Measurements from ENCODE around the gene CSNK1E. TPM values are rescaled to one million over a fixed set of nuclear protein-coding genes. Genes with fewer than 3 reads are reported as not detected.

Gene CSNK1E
- total RNA-seq, 1 donor from 2014 or later = 127 TPM

GRCh38 chr22:38327805-38328204 is 10.6 kb upstream of the CSNK1E start:
- peak; percentile 66 for DNase-seq

- DNase-seq = no peak
Measured at GRCh38 chr22:38327396-38327795, 10.2 kb upstream of the CSNK1E start.

GRCh38 chr22:38325587-38325986 is 8.4 kb upstream of the CSNK1E start:
- DNase-seq = no peak

GRCh38 chr22:38320605-38321402 is 3.6 kb upstream of the CSNK1E start:
- no peak for DNase-seq

- DNase-seq = no peak
Measured at GRCh38 chr22:38318792-38319773, 1.9 kb upstream of the CSNK1E start.

- peak; percentile 92 for DNase-seq
Measured at GRCh38 chr22:38317995-38318715, 922 bp upstream of the CSNK1E start.

- DNase-seq = peak; percentile 67
Measured at GRCh38 chr22:38316364-38317121, 690 bp downstream of the CSNK1E start.

- peak; percentile 29 for DNase-seq
Measured at GRCh38 chr22:38315823-38316363, 1.3 kb downstream of the CSNK1E start.

- peak; percentile 45 for DNase-seq
Measured at GRCh38 chr22:38314933-38315822, 2.1 kb downstream of the CSNK1E start.

- peak; percentile 36 for DNase-seq
Measured at GRCh38 chr22:38314051-38314932, 2.9 kb downstream of the CSNK1E start.

- DNase-seq = peak; percentile 47
Measured at GRCh38 chr22:38313384-38313955, 3.8 kb downstream of the CSNK1E start.

- DNase-seq = no peak
Measured at GRCh38 chr22:38312261-38312800, 4.9 kb downstream of the CSNK1E start.

- DNase-seq = no peak
Measured at GRCh38 chr22:38311323-38311620, 6.0 kb downstream of the CSNK1E start.

- no peak for DNase-seq
Measured at GRCh38 chr22:38310518-38311322, 6.5 kb downstream of the CSNK1E start.

- no peak for DNase-seq
Measured at GRCh38 chr22:38309614-38310517, 7.4 kb downstream of the CSNK1E start.

GRCh38 chr22:38308791-38309498 is 8.3 kb downstream of the CSNK1E start:
- no peak for DNase-seq

Data from dermis blood vessel endothelial cell (primary cell).